ENCODE data around the gene TMEM163. TPM values are rescaled to one million over a fixed set of nuclear protein-coding genes. Genes with fewer than 3 reads are reported as not detected.

Gene TMEM163
- total RNA-seq, 1 donor from 2014 or later = 0.95 TPM

- Histone ChIP-seq H3K27me3 (no peaks in the 10 kb centered on the region), H3K4me1 (no peaks in the 10 kb centered on the region), H3F3A (ENCODE audit: low read depth) (no peaks in the 10 kb centered on the region), H2AFZ (replicated peaks) (no peak overlapping the region), H3K79me2 (ENCODE audit: low read depth) (no peaks in the 10 kb centered on the region), H3K36me3 (no peaks in the 10 kb centered on the region), H3K4me3 (no peak overlapping the region), H3K4me2 (no peak overlapping the region), H4K20me1 (ENCODE audit: low read depth) (no peaks in the 10 kb centered on the region), H3K9ac (no peak overlapping the region), H3K27ac (no peak overlapping the region), H3K9me3 (ENCODE audit: low read depth) (no peaks in the 10 kb centered on the region)
- Mint-ChIP-seq H3K36me3 (no peaks in the 10 kb centered on the region), H3K4me1 (no peaks in the 10 kb centered on the region), H3K27ac (no peak overlapping the region), H3K9me3 (no peaks in the 10 kb centered on the region), H3K4me3 (no peak overlapping the region), H3K27me3 (ENCODE audit: insufficient read depth, low read depth) (peaks cover 3% of the 10 kb centered on the region)
- TF ChIP-seq CTCF (IDR thresholded peaks at IDR 0.05) = no peak
- no peak for TF ChIP-seq EZH2phosphoT487 (IDR thresholded peaks at IDR 0.05)
- no peak for TF ChIP-seq EZH2 (IDR thresholded peaks at IDR 0.05)
- no peak for DNase-seq (ENCODE audit: low spot score)
Observed at GRCh38 chr2:134550566-134551164, 168.1 kb downstream of the TMEM163 start.

- H2AFZ ChIP-seq (replicated peaks) = no peak overlapping the region
- H3K27me3 ChIP-seq = no peaks in the 10 kb centered on the region
- Mint-ChIP-seq H3K27ac (no peak overlapping the region), H3K4me3 (no peak overlapping the region), H3K36me3 (no peaks in the 10 kb centered on the region), H3K9me3 (no peaks in the 10 kb centered on the region), H3K27me3 (ENCODE audit: insufficient read depth, low read depth) (peaks cover 7% of the 10 kb centered on the region), H3K4me1 (peaks cover 7% of the 10 kb centered on the region)
- no peak for DNase-seq (ENCODE audit: low spot score)
- no peaks in the 10 kb centered on the region for H3K36me3 ChIP-seq
- H3K9ac ChIP-seq = no peak overlapping the region
- H3K4me3 ChIP-seq = no peak overlapping the region
- no peak overlapping the region for H3K27ac ChIP-seq
- H3K9me3 ChIP-seq (ENCODE audit: low read depth) = no peaks in the 10 kb centered on the region
- TF ChIP-seq EZH2 (IDR thresholded peaks at IDR 0.05) (no peak), EZH2phosphoT487 (IDR thresholded peaks at IDR 0.05) (no peak), CTCF (IDR thresholded peaks at IDR 0.05) (no peak)
- H3K4me1 ChIP-seq = no peaks in the 10 kb centered on the region
- H3K4me2 ChIP-seq = no peak overlapping the region
- no peaks in the 10 kb centered on the region for H3K79me2 ChIP-seq (ENCODE audit: low read depth)
- H3F3A ChIP-seq (ENCODE audit: low read depth) = no peaks in the 10 kb centered on the region
- no peaks in the 10 kb centered on the region for H4K20me1 ChIP-seq (ENCODE audit: low read depth)
Observed at GRCh38 chr2:134549104-134549503, 169.7 kb downstream of the TMEM163 start.

- H3K27me3 Mint-ChIP-seq (ENCODE audit: insufficient read depth, low read depth) = peaks cover 8% of the 10 kb centered on the region
- Histone ChIP-seq H4K20me1 (ENCODE audit: low read depth) (no peaks in the 10 kb centered on the region), H3K36me3 (no peaks in the 10 kb centered on the region), H3K79me2 (ENCODE audit: low read depth) (no peaks in the 10 kb centered on the region), H3K9ac (no peak overlapping the region), H3F3A (ENCODE audit: low read depth) (no peaks in the 10 kb centered on the region), H3K4me3 (no peak overlapping the region), H3K27me3 (no peaks in the 10 kb centered on the region), H3K4me1 (peaks cover 3% of the 10 kb centered on the region), H3K27ac (no peak overlapping the region), H3K9me3 (ENCODE audit: low read depth) (no peaks in the 10 kb centered on the region), H2AFZ (replicated peaks) (no peak overlapping the region), H3K4me2 (no peak overlapping the region)
- H3K36me3 Mint-ChIP-seq = no peaks in the 10 kb centered on the region
- no peaks in the 10 kb centered on the region for H3K9me3 Mint-ChIP-seq
- DNase-seq (ENCODE audit: low spot score) = no peak
- H3K4me3 Mint-ChIP-seq = no peak overlapping the region
- TF ChIP-seq EZH2phosphoT487 (IDR thresholded peaks at IDR 0.05) (no peak), EZH2 (IDR thresholded peaks at IDR 0.05) (no peak), CTCF (IDR thresholded peaks at IDR 0.05) (no peak)
- peaks cover 14% of the 10 kb centered on the region for H3K4me1 Mint-ChIP-seq
- H3K27ac Mint-ChIP-seq = no peak overlapping the region
Observed at GRCh38 chr2:134540990-134541389, 177.8 kb downstream of the TMEM163 start.

Measured in neural progenitor cell (in vitro differentiated cells).